T-helper 2 cell (primary cell): Measurements from ENCODE around the gene SLC49A4.

Source experiments
- DNase-seq, 5 experiments: peaks; one replicate each; pipeline versions ENCODE4 v3.0.0 to v3.0.0-alpha.2; 2012 to 2022

Gene SLC49A4

GRCh38 chr3:122862381-122862780 is 67.5 kb downstream of the SLC49A4 start:
- no peak for DNase-seq

- DNase-seq = no peak
Observed at GRCh38 chr3:122864498-122864897, 69.6 kb downstream of the SLC49A4 start.

- DNase-seq = no peak
Observed at GRCh38 chr3:122868322-122868721, 73.5 kb downstream of the SLC49A4 start.

GRCh38 chr3:122873741-122874515 is 79.1 kb downstream of the SLC49A4 start:
- DNase-seq = no peak

GRCh38 chr3:122875547-122876127 is 80.8 kb downstream of the SLC49A4 start:
- peak in 1 of 5 experiments; percentile 24 for DNase-seq

- no peak for DNase-seq
Observed at GRCh38 chr3:122880173-122880572, 85.3 kb downstream of the SLC49A4 start.

GRCh38 chr3:122880624-122881023 is 85.8 kb downstream of the SLC49A4 start:
- no peak for DNase-seq

GRCh38 chr3:122882361-122882947 is 87.6 kb downstream of the SLC49A4 start:
- no peak for DNase-seq

GRCh38 chr3:122886251-122886650 is 91.4 kb downstream of the SLC49A4 start:
- no peak for DNase-seq

- DNase-seq = no peak
Observed at GRCh38 chr3:122886946-122887345, 92.1 kb downstream of the SLC49A4 start.

GRCh38 chr3:122890077-122890719 is 95.3 kb downstream of the SLC49A4 start:
- peak in 1 of 5 experiments; percentile 39 for DNase-seq

GRCh38 chr3:122890720-122891220 is 95.9 kb downstream of the SLC49A4 start:
- DNase-seq = no peak

GRCh38 chr3:122892118-122892960 is 97.5 kb downstream of the SLC49A4 start:
- no peak for DNase-seq

GRCh38 chr3:122893282-122893681 is 98.4 kb downstream of the SLC49A4 start:
- no peak for DNase-seq

- DNase-seq = no peak
Observed at GRCh38 chr3:122893754-122894668, 99.1 kb downstream of the SLC49A4 start.

- DNase-seq = no peak
Observed at GRCh38 chr3:122898298-122898697, 103.4 kb downstream of the SLC49A4 start.

GRCh38 chr3:122902326-122902725 is 107.5 kb downstream of the SLC49A4 start:
- DNase-seq = no peak

- no peak for DNase-seq
Observed at GRCh38 chr3:122903171-122903570, 108.3 kb downstream of the SLC49A4 start.

GRCh38 chr3:122907471-122907870 is 112.6 kb downstream of the SLC49A4 start:
- no peak for DNase-seq

- no peak for DNase-seq
Observed at GRCh38 chr3:122908251-122908650, 113.4 kb downstream of the SLC49A4 start.

GRCh38 chr3:122911901-122912300 is 117.0 kb downstream of the SLC49A4 start:
- DNase-seq = no peak
